GM18507 (cell line): ENCODE measurements around the gene RIC8B.

Source experiments
- DNase-seq: peaks from one replicate; pipeline ENCODE4 v3.0.0; 2011; ENCODE audit warnings: low read depth; ENCODE audit not compliant: insufficient read length; ENCODE audit errors: extremely low spot score
- FAIRE-seq: peaks from 2 replicates; lab custom pipeline; 2011; peaks lifted over from hg19 to GRCh38; lab: Jason Lieb, UNC

RIC8B gene

GRCh38 chr12:106790020-106790419, 15.5 kb downstream of the RIC8B start:
- no peak for FAIRE-seq
- DNase-seq: no peak

GRCh38 chr12:106791531-106791930, 17.0 kb downstream of the RIC8B start:
- DNase-seq (no peak), FAIRE-seq (no peak)

DNA sequence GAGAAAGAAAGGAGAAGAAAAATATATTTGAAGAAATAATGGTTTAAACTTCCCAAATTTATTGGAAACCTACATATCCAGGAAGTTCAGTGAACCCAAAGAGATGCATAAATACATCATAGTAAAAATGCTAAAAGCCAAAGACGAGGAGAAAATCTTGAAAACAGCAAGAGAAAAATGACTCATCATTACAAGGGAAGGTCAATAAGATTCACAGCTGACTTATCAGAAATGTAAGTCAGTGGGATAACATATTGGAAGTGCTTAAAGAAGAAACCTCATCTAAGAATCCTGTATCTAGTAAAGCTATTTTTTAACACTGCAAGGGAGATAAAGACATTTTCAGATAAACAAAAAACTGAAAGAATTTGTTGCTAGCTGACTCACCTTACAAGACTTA, 19.9 kb downstream of the RIC8B start:
- DNase-seq: no peak
- FAIRE-seq: no peak

- FAIRE-seq (peak; percentile 31), DNase-seq (no peak)
Measured at GRCh38 chr12:106801167-106801708, 26.8 kb downstream of the RIC8B start.

DNA sequence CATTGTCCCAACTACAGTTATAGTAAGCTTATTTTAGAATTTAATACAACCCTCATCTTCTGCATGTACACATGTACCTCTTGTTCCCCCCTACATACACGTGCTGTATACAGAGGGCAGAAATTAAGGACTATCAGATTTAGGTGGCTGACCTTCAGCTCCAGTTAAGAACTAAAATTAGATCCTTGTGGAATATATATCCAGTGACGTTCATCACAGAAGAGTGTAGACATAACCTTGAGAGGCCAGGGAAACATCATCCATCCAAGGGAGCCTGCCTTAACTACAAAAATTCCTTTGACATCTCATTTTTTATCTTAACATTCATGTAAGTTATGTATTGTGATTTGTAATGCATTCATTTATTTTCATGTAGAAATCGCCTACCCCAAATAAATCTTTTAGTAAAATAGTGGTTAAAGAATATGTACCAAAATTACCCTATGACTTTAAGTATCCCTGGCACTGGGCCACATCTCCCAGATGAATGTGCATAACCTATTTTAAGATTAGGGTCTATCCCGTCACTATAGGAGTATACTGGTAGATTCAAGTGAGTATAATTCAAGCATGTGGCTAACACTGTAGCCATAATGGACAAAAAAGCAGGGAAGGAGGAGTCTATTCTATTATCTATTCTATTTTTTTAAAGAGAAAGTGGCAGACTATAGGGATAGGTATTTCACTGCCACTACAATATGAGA, 27.5 kb downstream of the RIC8B start:
- FAIRE-seq (no peak), DNase-seq (no peak)

- no peak for DNase-seq
- FAIRE-seq: no peak
Measured at GRCh38 chr12:106804668-106805067, 30.2 kb downstream of the RIC8B start.

DNA sequence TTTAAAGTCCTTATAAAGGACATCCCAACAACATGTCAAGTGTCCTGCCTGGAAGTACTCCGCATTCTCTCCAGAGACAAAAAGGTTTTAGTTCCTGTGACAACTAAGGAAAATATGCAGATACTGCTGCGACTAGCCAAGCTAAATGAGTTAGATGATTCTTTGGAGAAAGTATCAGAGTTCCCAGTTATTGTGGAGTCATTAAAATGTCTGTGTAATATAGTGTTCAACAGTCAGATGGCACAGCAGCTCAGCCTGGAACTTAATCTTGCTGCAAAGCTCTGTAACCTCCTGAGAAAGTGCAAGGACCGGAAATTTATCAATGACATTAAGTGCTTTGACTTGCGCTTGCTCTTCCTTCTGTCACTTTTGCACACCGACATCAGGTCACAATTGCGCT, 40.2 kb downstream of the RIC8B start:
- DNase-seq (no peak), FAIRE-seq (no peak)

DNA sequence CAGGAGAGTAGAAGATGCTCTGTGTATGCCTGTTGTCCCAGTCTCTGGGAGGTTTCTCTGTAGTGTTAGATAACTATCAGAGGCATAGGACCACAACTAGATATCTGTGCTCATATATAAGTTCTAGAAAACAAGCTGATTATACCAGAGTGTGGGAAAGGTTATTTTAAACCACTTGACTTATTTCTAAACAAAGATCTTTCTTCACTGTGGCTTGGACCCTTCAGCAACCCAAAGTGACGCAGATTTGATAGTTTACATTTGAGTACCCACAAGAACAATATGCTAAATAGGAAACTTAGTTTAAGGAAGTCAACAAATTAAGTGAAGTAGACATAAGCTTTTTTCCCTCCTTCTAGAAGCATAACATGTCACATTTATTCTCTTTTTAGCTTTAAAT, 41.3 kb downstream of the RIC8B start:
- DNase-seq (no peak), FAIRE-seq (no peak)

DNA sequence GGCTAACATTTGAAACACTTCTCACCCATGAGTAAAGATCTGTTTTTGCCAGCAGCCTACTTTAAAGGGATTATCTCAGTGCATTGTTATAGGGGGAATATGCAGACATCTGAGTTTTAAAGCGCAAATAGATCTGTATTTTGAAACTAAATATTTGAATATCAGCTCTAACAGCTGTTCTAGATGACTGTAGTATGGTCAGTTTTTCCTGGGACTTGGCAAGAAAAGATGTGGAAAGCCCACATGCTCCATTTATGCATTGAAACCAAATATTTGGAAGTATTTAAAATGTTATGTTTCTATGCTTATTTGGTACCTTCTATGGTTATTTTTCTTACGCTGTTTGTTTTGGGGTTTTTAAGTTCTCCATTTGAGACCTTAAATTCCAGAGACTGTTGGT, 41.7 kb downstream of the RIC8B start:
- FAIRE-seq (no peak), DNase-seq (no peak)

DNA sequence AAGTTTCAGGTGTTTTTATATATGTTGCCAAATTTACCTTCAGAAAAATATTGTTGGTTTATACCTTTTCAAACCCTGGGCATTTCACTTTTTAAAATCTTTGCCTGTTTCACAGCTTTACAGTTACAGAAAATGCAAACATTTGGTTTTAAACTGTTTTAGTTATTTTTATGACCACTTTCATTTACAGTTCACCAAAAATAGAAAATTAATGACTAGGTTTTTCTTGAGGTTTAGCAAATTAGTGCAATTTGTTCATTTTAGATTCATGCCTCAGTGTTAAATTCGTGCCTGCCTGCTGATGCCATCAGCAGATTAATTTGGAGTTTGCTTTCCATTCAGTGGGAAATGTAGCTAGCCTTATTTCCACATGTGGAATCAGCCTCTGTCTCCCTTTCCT, 45.5 kb downstream of the RIC8B start:
- FAIRE-seq (no peak), DNase-seq (no peak)

DNA sequence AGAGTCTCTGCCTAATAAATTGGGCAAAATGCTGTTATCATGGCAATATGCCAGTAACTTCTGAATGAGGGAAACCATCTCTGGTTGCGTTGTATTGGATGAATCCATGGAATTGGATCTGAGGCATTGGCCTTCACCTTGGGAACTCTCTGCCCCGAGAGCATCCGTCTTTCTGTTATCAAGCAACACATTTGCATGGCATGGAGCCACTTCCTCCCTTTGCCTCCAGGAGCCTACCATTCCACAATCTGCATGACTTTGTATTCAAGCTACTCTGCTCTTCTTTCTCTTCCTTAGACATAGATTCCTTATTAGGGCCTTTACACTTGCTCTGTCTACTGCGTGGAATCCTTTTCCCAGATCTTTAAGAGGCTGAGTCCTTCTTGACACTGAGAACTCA, 57.2 kb downstream of the RIC8B start:
- FAIRE-seq (no peak), DNase-seq (no peak)

DNA sequence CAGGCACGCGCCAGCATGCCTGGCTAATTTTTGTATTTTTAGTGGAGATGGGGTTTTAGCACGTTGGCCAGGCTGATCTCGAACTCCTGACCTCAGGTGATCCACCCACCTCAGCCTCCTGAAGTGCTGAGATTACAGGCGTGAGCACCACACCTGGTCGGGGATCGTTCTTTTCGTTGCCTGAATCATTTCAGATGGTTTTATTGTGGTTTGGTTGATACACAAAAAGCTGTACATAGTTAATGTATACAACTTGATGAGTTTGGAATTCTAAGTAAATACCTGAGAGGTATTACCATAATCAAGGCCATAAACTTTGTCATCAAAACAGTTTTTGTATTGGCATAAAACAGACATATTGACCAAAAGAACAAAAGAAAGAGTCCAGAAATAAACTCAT, 63.3 kb downstream of the RIC8B start:
- FAIRE-seq (no peak), DNase-seq (no peak)

GRCh38 chr12:106839333-106839732, 64.9 kb downstream of the RIC8B start:
- DNase-seq: no peak
- FAIRE-seq: no peak

- DNase-seq (no peak), FAIRE-seq (no peak)
Measured at GRCh38 chr12:106840243-106840642, 65.8 kb downstream of the RIC8B start.

GRCh38 chr12:106841510-106842302, 67.2 kb downstream of the RIC8B start:
- peak; percentile 49 for FAIRE-seq
- peak; percentile 3 for DNase-seq

DNA sequence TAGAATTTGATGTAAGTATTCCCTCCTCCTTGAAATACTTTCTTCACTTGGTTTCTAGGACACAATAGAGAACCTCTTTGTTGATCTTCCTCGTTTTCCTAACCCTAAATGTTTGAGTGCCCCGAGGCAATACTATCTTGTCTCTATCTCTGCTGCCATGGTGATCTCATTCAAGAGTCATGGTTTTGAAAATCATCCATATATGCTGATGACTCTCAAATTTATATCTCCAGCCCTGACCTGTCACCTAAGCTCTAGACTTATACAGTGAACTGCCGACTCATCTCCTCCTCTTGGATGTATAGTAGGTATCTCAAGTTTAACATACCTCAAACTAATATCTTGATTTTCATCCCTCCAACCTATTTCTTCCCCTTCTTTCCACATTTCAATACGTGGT, 71.4 kb downstream of the RIC8B start:
- DNase-seq: no peak
- FAIRE-seq: no peak

DNA sequence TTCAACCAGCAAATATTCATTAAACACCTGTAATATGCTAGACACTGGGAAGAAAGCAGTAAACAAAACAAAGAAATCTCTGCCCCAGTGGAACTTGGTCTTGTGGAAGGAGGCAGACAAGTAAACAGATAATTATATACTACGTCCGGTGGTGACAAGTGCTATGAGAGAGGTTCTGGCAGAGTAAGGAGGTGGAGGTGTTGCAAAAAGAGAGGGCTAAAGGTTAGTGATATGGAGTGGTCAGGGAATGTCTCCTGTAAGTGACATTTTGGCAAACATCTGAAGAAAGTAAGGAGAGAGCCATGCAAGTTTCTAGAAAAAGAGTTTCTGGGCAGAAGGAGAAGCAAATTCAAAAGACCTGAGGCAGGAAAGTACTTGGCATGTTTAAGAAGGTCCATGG, 73.4 kb downstream of the RIC8B start:
- FAIRE-seq: no peak
- no peak for DNase-seq

GRCh38 chr12:106851306-106851705, 76.8 kb downstream of the RIC8B start:
- FAIRE-seq: no peak
- DNase-seq: no peak

DNA sequence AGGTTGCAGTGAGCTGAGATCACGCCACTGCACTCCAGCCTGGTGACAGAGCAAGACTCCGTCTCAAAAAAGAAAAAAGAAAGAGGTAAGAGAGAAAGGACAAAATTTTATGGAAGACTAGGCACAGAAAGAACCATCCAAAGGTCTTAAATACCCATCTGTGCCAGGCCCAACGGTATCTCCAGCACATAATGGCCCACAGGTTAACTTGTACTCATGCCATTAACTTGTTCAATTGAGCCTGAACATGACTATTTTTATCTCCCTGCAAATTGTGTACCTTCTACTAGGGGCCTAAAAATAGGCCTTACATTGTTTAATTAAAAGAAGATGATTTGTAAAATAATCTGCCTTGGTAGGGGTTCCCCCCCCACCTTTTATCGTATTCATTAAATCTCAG, 80.2 kb downstream of the RIC8B start:
- no peak for FAIRE-seq

DNA sequence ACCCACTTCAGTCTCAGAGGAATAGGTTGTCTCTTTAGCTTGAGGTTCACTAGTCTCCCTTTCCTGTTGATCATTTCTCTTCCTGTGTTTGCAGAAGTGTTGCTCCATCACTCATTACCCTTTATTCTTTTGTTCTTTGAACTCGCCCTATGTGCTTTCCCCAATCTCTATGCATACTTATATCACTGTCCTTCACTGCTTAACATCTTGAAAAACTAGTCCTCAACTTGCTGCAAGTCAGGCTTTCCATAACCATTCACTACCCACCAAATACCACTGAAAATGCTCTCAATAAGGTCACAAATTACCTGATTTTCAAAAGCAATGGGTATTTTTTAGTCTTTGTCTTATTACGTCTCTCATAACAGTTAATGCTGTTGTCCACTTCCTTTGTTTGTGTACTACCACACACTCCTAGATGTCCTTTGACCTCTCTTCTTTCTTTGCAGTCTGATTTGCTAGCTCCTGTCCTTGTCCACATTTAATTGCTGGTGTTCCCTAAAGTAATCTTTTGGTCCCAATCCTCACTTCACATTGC, 80.8 kb downstream of the RIC8B start:
- no peak for DNase-seq
- FAIRE-seq: no peak

More for the DNA sequence above, 80.2 kb downstream of the RIC8B start:
- DNase-seq: no peak
